Skin of body (tissue), 2 donors: ENCODE data around the gene SPATA33. TPM values are rescaled to one million over a fixed set of nuclear protein-coding genes. Genes with fewer than 3 reads are reported as not detected.
"Not testable (repeated sequence)": the region's sequence is repeated elsewhere in the genome, so short reads cannot be mapped to it uniquely, and the experiment has no call there.

ENCODE experiments used
- DNase-seq: peaks from one replicate; lab custom pipeline; 2025; lab: John Stamatoyannopoulos, UW
- total RNA-seq: library from RNA; depleted of rRNA; stranded (reverse); fragments of >200 nt; gene quantifications from one replicate; pipeline ENCODE4 v1.2.3, GENCODE V29; 2014

SPATA33 gene
- total RNA-seq, 1 donor from 2014 or later: 3.4 TPM

- DNase-seq: no peak
Measured at GRCh38 chr16:89691231-89691985, 33.8 kb downstream of the SPATA33 start.

- no peak for DNase-seq
Measured at GRCh38 chr16:89691986-89692569, 34.4 kb downstream of the SPATA33 start.

- DNase-seq: no peak
Measured at GRCh38 chr16:89693289-89693731, 35.7 kb downstream of the SPATA33 start.

GRCh38 chr16:89693931-89694783, 36.5 kb downstream of the SPATA33 start:
- DNase-seq: no peak

- DNase-seq: not testable (repeated sequence)
Measured at GRCh38 chr16:89694784-89695085, 37.1 kb downstream of the SPATA33 start.

GRCh38 chr16:89695086-89695874, 37.6 kb downstream of the SPATA33 start:
- no peak for DNase-seq

GRCh38 chr16:89695875-89696669, 38.4 kb downstream of the SPATA33 start:
- no peak for DNase-seq

- no peak for DNase-seq
Measured at GRCh38 chr16:89696670-89697128, 39.1 kb downstream of the SPATA33 start.

GRCh38 chr16:89697161-89697615, 39.6 kb downstream of the SPATA33 start:
- DNase-seq: no peak

- DNase-seq: no peak
Measured at GRCh38 chr16:89697616-89698331, 40.1 kb downstream of the SPATA33 start.

GRCh38 chr16:89698717-89699116, 41.1 kb downstream of the SPATA33 start:
- DNase-seq: not testable (repeated sequence)

GRCh38 chr16:89699629-89700099, 42.0 kb downstream of the SPATA33 start:
- DNase-seq: not testable (repeated sequence)

- peak; percentile 77 for DNase-seq
Measured at GRCh38 chr16:89700100-89700648, 42.5 kb downstream of the SPATA33 start.

GRCh38 chr16:89700649-89701424, 43.2 kb downstream of the SPATA33 start:
- DNase-seq: no peak

GRCh38 chr16:89701425-89702406, 44.1 kb downstream of the SPATA33 start, which contains the start of gene SPATA2L:
Gene SPATA2L, minus strand, starts transcription at chr16:89701705. Its CDS starts 473 bp downstream, at chr16:89701232.
- DNase-seq: peak; percentile 59

GRCh38 chr16:89704281-89704680, 46.6 kb downstream of the SPATA33 start:
- no peak for DNase-seq

GRCh38 chr16:89705006-89705405, 47.4 kb downstream of the SPATA33 start:
- no peak for DNase-seq
